Smooth muscle cell of the brain vasculature (primary cell): ENCODE measurements around the gene GIMD1.

Experiments
- DNase-seq: peaks from one replicate; pipeline ENCODE4 v3.0.0-alpha.2; 2012; ENCODE audit warnings: low read depth, low spot score

Gene GIMD1

GRCh38 chr4:106315476-106315967, 53.1 kb downstream of the GIMD1 start:
- no peak for DNase-seq

- no peak for DNase-seq
Observed at GRCh38 chr4:106314960-106315359, 53.6 kb downstream of the GIMD1 start.

- DNase-seq, result no peak
Observed at GRCh38 chr4:106312997-106313522, 55.5 kb downstream of the GIMD1 start.

- no peak for DNase-seq
Observed at GRCh38 chr4:106312377-106312776, 56.2 kb downstream of the GIMD1 start.
